ENCODE data around the gene OLFM2.
"Not testable (repeated sequence)": the region's sequence is repeated elsewhere in the genome, so short reads cannot be mapped to it uniquely, and the experiment has no call there.

The OLFM2 gene

DNA sequence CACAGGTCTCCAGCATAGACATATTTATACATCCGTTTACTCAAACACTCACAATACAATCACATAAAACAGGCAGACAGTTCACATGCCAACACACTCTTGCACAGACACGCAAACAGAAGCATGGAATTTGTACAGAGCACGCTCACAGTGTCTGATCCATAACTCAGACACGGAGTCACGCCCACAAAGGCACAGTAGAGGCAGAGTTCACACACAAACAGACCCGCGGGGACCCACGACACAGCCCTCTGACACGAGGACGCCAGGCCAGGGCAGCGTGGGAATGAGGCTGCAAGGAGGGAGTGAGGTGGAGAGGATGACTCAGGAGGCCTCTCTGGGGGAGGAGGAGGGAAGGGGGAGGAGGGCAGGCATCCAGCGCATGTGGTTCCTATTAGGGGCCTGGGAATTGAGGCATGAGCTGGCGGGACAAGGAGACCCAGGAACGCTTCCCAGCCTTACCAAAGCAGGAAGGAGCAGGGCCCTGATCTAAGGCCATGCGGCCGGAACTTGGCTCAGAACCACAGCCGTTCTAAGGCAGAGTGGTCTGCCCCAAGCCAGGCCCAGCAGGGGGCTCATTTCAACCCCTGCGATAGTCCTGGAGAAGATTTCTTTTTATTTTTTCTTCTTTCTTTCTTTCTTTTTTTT is 9.1 kb upstream of the OLFM2 start:
- in situ Hi-C loops (cut with MboI; ENCODE audit: low pct_unique_long_range_greater_than_20kb, low sequenced_read_pairs) = no loop called here
- no peak for DNase-seq

DNA sequence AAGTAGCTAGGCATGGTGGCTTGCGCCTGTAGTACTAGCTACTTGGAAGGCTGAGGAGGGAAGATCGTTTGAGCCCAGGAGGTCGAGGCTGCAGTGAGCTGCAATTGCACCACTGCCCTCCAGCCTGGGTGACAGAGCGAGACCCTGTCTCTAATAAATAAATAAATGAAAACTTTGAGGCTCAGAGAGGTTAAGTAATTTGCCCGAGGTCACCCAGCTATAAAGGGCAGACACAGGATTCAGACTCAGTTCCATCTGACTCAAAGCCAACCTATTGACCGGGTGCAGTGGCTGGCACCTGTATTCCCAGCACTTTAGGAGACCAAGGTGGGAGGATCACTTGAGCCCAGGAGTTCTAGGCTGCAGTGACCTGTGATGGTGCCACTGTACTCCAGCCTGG is 7.4 kb upstream of the OLFM2 start:
- in situ Hi-C loops (cut with MboI; ENCODE audit: low pct_unique_long_range_greater_than_20kb, low sequenced_read_pairs) = no loop called here
- DNase-seq = no peak

DNA sequence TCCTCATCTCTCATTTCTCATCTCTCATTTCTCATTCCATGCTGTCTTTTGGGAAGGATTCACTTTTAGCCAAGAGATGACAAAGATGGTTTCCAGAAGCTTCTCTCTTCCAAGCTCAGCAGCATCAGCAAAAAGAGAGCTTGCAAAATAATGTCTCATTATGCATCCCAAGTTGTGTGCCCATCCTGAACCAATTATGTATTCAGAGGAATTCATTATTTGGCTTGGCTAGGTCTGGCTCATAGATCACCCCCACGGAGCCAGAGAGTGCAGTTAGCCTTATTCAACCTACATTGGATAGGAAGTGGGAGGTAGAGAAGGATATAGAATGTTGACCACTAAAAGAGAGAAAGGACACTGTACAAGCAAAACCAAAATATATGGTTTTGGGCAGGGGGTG is 5.4 kb upstream of the OLFM2 start:
- in situ Hi-C loops (cut with MboI; ENCODE audit: low pct_unique_long_range_greater_than_20kb, low sequenced_read_pairs) = no loop called here
- DNase-seq = no peak

DNA sequence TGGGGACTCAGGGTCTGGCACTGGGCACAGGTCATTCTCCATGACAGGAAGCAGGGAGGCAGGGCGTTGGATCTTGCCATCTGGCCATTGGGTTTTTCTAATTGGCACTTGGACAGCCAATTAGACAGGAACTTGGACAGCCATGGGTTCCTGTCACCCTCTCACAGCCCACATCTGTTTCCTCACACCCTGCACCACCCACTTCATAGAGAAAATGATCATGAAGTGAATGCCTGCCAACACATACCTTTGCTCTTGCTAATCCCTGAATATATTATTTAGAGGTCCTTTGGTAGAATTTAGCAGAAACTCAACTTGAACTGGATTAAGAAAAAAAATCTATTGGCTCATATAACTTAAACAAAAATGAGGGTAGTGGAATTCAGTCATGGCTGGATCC is 4.9 kb upstream of the OLFM2 start:
- no peak for DNase-seq
- in situ Hi-C loops (cut with MboI; ENCODE audit: low pct_unique_long_range_greater_than_20kb, low sequenced_read_pairs) = no loop called here

DNA sequence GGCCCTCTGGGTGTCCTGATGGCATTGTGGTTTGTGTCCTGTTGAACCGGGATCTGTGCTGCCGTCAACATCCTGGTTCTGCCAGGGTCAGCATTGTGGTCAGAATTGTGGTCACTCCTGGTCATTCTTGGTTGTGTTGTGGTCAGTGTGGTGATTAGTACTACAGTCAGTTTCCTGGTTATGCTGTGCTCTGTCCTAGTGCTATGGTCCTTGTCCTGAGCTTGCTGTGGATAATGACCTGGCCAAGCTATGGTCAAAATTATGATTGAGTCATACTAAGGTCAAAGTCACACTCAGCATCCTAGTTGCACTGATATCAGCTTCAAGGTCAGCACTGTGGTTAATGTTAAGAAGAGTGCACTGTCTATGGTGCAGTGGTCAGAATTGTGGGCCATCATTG is 4.5 kb upstream of the OLFM2 start:
- in situ Hi-C loops (cut with MboI; ENCODE audit: low pct_unique_long_range_greater_than_20kb, low sequenced_read_pairs) = no loop called here
- no peak for DNase-seq

DNA sequence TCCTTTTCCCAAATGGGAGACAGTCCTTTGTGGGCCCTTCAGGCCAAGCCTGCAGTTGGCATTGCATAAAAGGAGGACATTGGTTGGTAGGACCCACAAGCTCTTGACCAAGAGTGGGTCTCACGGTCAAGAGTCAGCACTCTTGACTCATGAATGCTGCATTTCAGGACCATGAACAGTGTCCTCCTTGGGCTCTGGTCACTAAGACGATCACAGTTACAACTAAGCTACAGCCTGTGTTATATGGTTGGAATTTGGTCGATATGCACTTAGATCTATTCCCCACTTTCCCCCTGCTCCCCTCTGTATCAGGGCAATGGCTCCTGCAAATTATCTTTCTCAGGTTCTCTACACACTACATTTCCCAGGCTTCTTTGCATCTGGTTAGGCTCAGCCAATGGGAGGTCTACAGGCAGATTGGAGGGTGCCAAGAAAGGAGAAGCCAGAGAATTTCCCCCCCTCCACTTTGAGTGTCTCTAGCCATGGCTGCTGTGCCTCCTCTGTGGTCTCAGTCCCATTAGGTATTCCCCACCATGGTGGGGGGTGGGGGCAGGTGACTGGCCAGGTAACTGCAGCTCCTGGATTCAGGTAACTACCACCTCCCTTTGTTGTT is 3.1 kb upstream of the OLFM2 start:
- DNase-seq = no peak
- in situ Hi-C loops (cut with MboI; ENCODE audit: low pct_unique_long_range_greater_than_20kb, low sequenced_read_pairs) = no loop called here

- in situ Hi-C loops (cut with MboI; ENCODE audit: low pct_unique_long_range_greater_than_20kb, low sequenced_read_pairs) = no loop called here
- DNase-seq = no peak
Observed at GRCh38 chr19:9937001-9937411, 691 bp upstream of the OLFM2 start.

- no peak for DNase-seq
- in situ Hi-C loops (cut with MboI; ENCODE audit: low pct_unique_long_range_greater_than_20kb, low sequenced_read_pairs) = no loop called here
Observed at GRCh38 chr19:9935506-9936325, 599 bp downstream of the OLFM2 start.

GRCh38 chr19:9934132-9934950 is 2.0 kb downstream of the OLFM2 start:
- in situ Hi-C loops (cut with MboI; ENCODE audit: low pct_unique_long_range_greater_than_20kb, low sequenced_read_pairs) = no loop called here
- DNase-seq = peak; percentile 81

- DNase-seq = no peak
- in situ Hi-C loops (cut with MboI; ENCODE audit: low pct_unique_long_range_greater_than_20kb, low sequenced_read_pairs) = no loop called here
Observed at GRCh38 chr19:9932835-9933234, 3.5 kb downstream of the OLFM2 start.

DNA sequence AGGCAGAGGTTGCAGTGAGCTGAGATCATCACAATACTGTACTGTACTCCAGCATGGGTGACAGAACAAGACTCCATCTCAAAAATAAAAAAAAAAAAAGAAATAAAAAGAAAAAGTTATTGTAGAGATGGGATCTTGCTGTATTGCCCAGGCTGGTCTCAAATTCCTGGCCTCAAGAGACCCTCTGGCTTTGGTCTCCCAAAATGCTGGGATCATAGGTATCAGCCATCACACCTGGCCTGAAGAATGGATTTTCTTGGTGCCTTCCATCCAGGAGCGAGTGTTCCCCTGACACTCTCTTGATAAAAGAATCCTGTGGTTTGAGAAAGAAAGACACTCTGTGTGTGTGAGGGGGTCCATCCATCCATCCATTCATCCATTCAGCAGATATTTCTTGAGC is 4.7 kb downstream of the OLFM2 start:
- no peak for DNase-seq
- in situ Hi-C loops (cut with MboI; ENCODE audit: low pct_unique_long_range_greater_than_20kb, low sequenced_read_pairs) = no loop called here

DNA sequence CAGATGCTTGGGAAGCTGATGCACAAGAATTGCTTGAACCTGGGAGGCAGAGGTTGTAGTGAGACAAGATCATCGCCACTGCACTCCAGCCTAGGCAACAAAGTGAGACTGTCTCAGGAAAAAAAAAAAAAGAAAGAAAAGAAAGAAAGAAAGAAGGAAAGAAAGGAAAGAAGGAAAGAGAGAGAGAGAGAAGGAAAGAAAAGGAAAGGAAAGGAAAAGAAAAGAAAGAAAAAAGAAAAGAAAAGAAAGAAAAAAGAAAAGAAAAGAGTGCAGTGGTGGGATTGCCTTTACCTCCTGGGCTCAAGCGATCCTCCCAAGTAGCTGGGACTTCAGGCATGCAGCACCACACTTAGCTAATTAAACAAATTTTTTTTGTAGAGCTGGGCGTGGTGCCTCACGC is 12.9 kb downstream of the OLFM2 start:
- in situ Hi-C loops (cut with MboI; ENCODE audit: low pct_unique_long_range_greater_than_20kb, low sequenced_read_pairs) = no loop called here
- DNase-seq = no peak

- in situ Hi-C loops (cut with MboI; ENCODE audit: low pct_unique_long_range_greater_than_20kb, low sequenced_read_pairs); DNase-seq: not testable (repeated sequence)
Observed at GRCh38 chr19:9922782-9923379, 13.4 kb downstream of the OLFM2 start.

DNA sequence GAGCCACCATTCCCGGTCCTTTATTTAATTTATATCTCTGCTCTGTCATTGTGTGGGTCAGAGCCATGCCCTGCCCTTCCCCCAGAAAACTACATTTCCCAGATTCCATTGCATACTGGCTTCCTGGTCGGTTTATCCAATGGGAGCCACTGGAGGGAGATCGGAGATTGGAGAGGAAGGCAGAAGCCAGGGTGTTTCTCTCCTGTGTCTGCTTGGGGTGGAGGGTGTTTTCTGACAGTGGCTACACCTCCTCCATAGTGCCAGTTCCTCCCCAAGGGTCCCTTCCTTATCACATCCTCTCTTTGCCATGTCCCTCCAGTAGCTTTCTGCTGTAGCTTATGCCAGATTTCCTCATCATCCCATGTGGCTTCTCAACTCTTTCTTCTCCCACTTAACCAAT is 19.0 kb downstream of the OLFM2 start:
- in situ Hi-C loops (cut with MboI; ENCODE audit: low pct_unique_long_range_greater_than_20kb, low sequenced_read_pairs) = no loop called here
- peak; percentile 67 for DNase-seq

DNA sequence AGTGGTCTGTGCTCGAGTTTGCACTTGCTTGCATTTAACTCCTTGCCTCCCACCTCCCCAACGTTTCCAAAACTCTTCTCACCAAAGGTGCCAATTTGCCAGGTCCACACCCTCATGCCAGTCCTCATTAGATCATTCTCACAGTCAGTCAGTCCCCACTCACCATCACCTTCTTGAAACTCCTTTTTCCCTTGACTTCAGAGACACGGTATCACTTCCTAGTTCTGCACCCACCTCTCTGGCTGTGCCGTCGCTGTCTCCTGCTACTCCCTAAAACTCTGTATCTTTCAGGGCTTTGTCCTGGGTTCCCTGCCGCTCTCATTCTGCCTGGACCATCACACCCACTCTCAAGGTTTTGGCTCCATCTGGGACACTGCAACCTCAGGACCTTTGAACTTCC is 19.6 kb downstream of the OLFM2 start:
- in situ Hi-C loops (cut with MboI; ENCODE audit: low pct_unique_long_range_greater_than_20kb, low sequenced_read_pairs) = no loop called here

GRCh38 chr19:9914315-9915207 is 21.8 kb downstream of the OLFM2 start:
- in situ Hi-C loops (cut with MboI; ENCODE audit: low pct_unique_long_range_greater_than_20kb, low sequenced_read_pairs) = no loop called here
- peak; percentile 96 for DNase-seq

More for the DNA sequence above, 19.6 kb downstream of the OLFM2 start:
- DNase-seq = no peak

- no peak for DNase-seq
- in situ Hi-C loops (cut with MboI; ENCODE audit: low pct_unique_long_range_greater_than_20kb, low sequenced_read_pairs) = no loop called here
Observed at GRCh38 chr19:9914001-9914314, 22.4 kb downstream of the OLFM2 start.

DNA sequence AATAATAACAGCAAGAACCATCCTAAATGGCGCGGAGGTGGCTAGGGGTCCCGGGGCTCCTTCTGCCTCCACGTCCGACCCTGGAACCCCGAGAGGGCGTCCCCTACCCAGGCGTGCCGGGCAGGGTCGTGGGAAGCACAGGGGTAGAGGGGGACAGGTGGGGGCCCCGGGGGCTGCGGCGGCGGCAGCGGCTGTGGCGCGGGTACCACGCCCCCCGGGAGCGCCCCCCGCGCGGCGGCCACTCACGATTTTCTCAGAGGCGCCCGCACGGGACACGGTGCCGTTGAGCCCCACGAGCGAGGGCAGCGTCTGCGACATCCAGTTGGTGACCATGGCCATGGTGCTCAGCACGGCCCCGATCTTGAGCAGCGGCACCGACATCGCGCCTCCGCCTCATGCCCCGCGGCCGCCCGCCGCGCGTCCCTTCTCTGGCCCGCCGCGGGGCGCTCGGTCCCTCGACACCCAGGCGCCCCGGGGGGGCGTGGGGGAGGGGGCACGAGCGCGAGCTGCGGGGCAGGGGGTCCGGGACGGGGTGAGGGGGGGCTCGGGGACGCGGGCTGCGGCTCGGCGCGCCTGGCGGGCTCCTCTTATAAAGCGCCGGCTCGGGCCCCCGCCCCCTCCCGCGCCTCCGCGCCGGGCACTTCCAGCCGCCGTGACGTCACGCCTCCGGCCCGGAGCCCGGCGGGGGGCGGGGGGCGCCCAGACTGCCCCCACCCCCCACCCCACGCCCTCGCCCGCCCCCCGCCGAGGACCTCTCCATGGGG is 22.9 kb downstream of the OLFM2 start:
- in situ Hi-C loops (cut with MboI; ENCODE audit: low pct_unique_long_range_greater_than_20kb, low sequenced_read_pairs) = no loop called here

More for the DNA sequence above, 22.9 kb downstream of the OLFM2 start:
- no peak for DNase-seq

All from KBM-7 (cell line).